Activated CD8-positive, alpha-beta memory T cell treated with anti-CD3 and anti-CD28 coated beads, Interleukin-2, amount 50 U/mL, for 48 hours (primary cell): Measurements from ENCODE around the gene SV2C.

Experiments
- DNase-seq: peaks from one replicate; pipeline ENCODE4 v3.0.0-alpha.2; 2020

The SV2C gene

GRCh38 chr5:76166886-76167576, 83.8 kb downstream of the SV2C start:
- DNase-seq, result no peak

GRCh38 chr5:76169146-76169905, 86.1 kb downstream of the SV2C start:
- no peak for DNase-seq

- no peak for DNase-seq
These were observed 90.9 kb downstream of the SV2C start for GRCh38 chr5:76174101-76174500.

GRCh38 chr5:76175051-76175666, 92.0 kb downstream of the SV2C start:
- DNase-seq, result peak; percentile 62

DNA sequence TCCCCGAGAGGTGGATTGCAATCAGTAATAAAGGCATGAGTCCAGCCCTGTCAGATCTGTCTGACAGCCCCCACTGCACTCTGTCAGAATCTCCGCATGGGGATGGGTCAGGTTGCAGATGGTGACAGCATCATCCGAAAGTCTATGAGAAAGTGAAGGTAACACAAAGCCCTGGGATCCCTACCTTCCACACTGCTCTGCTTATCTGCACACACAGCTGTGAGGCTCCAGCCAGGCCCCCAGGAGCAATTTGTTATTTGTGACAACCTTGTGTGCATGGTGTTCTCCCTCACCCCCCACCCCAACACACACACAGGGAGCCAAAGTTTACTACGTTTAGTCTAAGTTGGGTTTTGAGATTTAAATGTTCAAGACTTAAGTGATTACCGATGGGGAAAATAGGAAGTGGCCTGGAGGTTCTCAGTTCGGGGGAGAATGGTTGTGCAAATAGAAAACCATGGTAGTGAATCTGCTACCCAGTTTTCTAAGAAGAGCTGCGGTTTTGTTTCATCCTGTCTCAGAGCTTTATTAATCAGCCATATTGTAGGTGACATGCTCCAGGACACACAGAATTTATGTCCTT, 92.7 kb downstream of the SV2C start:
- peak; percentile 57 for DNase-seq

GRCh38 chr5:76177978-76178377, 94.8 kb downstream of the SV2C start:
- no peak for DNase-seq

DNA sequence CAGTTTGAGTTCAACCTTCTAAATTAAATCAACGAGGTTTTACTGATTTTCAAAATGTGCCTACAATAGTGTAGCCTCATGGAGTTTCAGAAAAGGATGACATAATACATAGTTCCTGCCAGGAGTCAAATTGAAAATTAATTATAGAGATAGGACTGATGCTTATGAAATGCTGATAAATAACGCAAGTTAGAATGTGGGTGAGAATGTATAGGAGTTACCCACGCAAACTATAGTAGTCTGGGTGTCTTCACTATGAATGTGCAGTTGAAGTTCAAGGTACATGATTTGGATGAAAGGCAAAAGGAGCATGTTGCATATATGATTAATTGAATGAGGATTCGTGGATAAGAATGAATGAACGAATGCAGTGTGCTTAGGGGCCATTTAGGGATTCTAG, 95.7 kb downstream of the SV2C start:
- no peak for DNase-seq

DNA sequence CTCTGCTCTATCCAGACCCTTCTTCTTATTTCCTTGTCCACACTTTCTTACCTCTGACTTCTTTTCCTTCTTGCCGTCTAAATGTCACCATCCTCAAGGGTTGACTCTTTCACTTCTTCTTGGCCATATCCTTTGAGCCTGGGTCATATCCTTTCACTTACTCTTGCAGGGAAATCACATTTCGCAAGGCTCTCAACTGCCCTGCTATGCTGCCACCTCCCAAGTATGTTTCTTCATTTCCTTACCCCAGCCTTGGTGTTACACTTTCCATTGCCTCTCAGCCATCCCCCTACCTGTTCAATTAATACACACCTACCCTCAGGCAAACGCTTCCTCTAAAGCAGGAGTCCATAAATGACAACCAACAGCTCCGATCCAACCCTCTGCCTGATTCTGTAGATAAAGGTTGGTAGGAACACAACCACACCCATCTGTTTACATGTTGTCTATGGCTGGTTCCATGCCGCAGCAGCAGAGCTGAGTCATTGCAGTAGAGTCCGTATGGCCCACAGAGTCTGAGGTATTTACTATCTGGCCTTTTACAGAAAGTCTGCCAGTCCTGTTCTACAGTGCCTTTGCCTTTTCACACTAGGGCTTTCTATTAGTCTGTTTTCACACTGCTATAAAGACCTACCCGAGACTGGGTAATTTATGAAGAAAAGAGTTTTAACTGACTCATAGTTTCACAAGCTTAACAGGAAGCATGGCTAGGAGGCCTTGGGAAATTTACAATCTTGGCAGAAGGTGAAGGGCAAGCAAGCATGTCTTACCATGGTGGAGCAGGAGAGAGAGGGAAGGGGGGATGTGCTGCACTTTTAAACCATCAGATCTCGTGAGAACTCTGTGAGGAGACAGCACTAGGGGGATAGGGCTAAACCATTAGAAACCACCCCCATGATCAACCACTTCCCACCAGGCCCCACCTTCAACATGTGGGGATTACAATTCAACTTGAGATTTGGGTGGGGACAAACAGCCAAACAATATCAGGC, 97.9 kb downstream of the SV2C start:
- no peak for DNase-seq

DNA sequence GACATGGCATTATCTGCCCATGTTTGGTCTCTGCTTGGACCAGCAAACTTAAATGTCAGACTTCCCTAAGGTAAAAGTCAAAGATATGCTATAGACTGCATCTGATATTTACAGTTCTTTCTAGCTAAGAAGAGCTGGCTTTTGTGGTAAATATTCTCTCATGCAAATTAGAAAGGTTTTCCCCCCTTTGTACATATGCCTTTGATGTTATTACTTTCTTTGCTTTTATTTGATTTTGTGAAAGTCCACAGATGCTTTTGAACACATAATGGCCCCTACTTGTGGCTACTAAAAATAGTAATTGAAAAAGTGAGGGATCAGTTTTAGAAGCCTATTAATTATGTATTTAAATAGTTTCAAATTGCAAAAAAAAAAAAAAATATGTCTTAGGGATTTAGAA, 104.2 kb downstream of the SV2C start:
- DNase-seq, result no peak

GRCh38 chr5:76190356-76190755, 107.2 kb downstream of the SV2C start:
- no peak for DNase-seq

GRCh38 chr5:76192837-76193236, 109.7 kb downstream of the SV2C start:
- no peak for DNase-seq

GRCh38 chr5:76193635-76194034, 110.5 kb downstream of the SV2C start:
- DNase-seq, result no peak

GRCh38 chr5:76194340-76194739, 111.2 kb downstream of the SV2C start:
- DNase-seq, result no peak

GRCh38 chr5:76196457-76196856, 113.3 kb downstream of the SV2C start:
- DNase-seq, result no peak

GRCh38 chr5:76196886-76197489, 113.8 kb downstream of the SV2C start:
- DNase-seq, result no peak

GRCh38 chr5:76197726-76198125, 114.5 kb downstream of the SV2C start:
- no peak for DNase-seq

DNA sequence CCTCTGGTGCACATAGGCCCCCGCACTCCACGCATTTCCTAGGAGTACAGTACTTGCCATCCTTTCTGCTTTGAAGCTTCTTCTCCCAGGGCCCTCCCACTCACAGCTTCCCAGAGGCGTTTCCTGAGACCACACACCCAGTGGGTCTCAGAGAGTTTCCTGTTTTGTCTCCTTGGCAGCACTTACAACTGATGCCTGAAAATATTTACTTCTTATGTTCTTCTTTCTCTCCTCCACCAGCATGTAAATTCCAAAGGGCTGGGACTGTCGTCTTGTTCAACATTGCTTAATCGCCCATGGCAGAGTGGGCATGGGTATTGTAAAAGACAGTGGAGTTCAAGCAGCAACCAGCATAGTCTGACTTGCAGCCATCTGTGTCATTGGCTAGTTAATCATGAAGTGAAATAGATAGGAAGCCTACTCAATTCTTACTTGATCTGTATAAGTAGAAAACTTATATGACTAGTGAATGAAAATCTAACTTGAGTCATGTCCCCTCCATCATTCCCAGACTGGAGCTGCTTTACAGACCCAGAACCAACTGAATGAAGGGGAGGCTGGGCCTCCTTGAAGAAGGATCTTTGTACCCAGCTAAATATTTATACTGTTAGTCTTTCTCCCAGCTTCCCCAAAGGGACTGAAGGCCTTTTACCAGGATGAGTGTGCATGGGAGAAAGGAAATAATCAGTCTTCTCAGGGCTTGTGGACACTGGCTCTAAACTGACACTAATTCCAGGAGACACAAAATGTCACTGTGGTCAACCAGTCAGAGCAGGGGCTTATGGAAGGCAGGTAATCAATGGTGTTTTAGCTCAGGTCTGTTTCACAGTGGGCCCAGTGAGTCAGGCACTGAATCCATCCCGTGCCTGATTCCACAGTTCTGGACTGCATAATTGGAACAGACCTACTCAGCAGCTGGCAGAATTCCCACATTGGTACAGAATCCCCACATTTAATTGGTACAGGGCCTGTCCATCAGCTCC, 116.4 kb downstream of the SV2C start:
- no peak for DNase-seq

- no peak for DNase-seq
These were observed 119.0 kb downstream of the SV2C start for GRCh38 chr5:76202182-76202581.

- no peak for DNase-seq
These were observed 121.0 kb downstream of the SV2C start for GRCh38 chr5:76204191-76204590.

DNA sequence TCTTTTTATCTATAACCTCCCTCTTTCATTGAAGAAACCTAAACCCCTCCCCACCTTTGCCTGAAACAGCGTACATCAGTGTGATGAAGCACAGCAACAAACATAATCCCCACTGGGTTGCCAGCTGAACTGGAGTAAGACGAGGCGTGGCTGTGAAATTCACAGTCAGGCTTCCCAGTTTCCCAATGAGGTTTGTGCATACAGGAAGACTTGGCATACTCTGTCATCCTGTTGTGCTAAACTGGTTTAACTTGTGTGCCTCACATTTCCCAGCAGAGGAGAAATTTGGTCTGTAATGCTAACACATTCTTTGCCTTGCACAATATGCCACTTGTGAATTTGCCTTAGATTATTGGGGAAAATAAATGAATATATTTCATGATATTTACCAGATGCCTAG, 121.5 kb downstream of the SV2C start:
- no peak for DNase-seq

- DNase-seq, result no peak
These were observed 123.9 kb downstream of the SV2C start for GRCh38 chr5:76207120-76207519.
